H1 (cell line): ENCODE results near the gene KLK1. TPM values are rescaled to one million over a fixed set of nuclear protein-coding genes. Genes with fewer than 3 reads are reported as not detected.

ENCODE experiments used
- CTCF ChIA-PET: fragments of 300-600 bp; sonication (Branson Sonifier 250); formaldehyde crosslinking; loops from one replicate; lab custom pipeline; 2021; ENCODE audit not compliant: partially characterized antibody; lab: Charles Lee
- POLR2A ChIA-PET: fragments of 300-600 bp; sonication (Branson Sonifier 250); formaldehyde crosslinking; loops from one replicate; lab custom pipeline; 2021; ENCODE audit warnings: inconsistent platforms; ENCODE audit not compliant: partially characterized antibody; lab: Charles Lee
- DNase-seq, 2 experiments: peaks; one replicate each; pipeline versions ENCODE4 v3.0.0 to v3.0.0-alpha.2; 2010 to 2022; ENCODE audit warnings: low spot score in 2 of 2, low read depth in 1 of 2, mixed read lengths in 1 of 2
- FAIRE-seq: peaks from 2 replicates; lab custom pipeline; 2011; peaks lifted over from hg19 to GRCh38; lab: Jason Lieb, UNC
- H2AFZ ChIP-seq: 2 replicates; pipeline ENCODE4 v1.8.1; 2012; ENCODE audit warnings: low read length, inconsistent platforms
- H2AK5ac ChIP-seq: 2 replicates; pipeline ENCODE4 v1.6.1; 2013; ENCODE audit warnings: low read depth, low read length
- H2BK120ac ChIP-seq: replicated peaks from 2 replicates; pipeline ENCODE3; 2013; ENCODE audit warnings: low read depth, low read length, inconsistent platforms
- H2BK12ac ChIP-seq: 2 replicates; pipeline ENCODE4 v1.6.1; 2013; ENCODE audit warnings: low read depth, low read length
- H2BK15ac ChIP-seq: 2 replicates; pipeline ENCODE4 v1.6.1; 2013; ENCODE audit warnings: low read length
- H2BK20ac ChIP-seq: 2 replicates; pipeline ENCODE4 v1.6.1; 2013; ENCODE audit warnings: low read length
- H2BK5ac ChIP-seq: 2 replicates; pipeline ENCODE4 v1.6.1; 2013; ENCODE audit warnings: low read depth, low read length
- H3K14ac ChIP-seq: 2 replicates; pipeline ENCODE4 v1.6.1; 2013; ENCODE audit warnings: inconsistent platforms; ENCODE audit not compliant: insufficient read length
- H3K18ac ChIP-seq: 2 replicates; pipeline ENCODE4 v1.6.1; 2013; ENCODE audit warnings: low read length; ENCODE audit errors: extremely low read depth
- H3K23ac ChIP-seq: 2 replicates; pipeline ENCODE4 v1.6.1; 2013; ENCODE audit warnings: inconsistent platforms; ENCODE audit not compliant: insufficient read length
- H3K23me2 ChIP-seq: 2 replicates; pipeline ENCODE4 v1.6.1; 2013; ENCODE audit warnings: low read depth, low read length
- H3K27ac ChIP-seq: 2 replicates; pipeline ENCODE4 v1.6.1; 2011; ENCODE audit warnings: low read depth, low read length, inconsistent platforms
- H3K27me3 ChIP-seq, 4 experiments: replicated peaks in 1 of 4; 1 replicate in 1 of 4; 2 replicates in 3 of 4; pipeline versions ENCODE4 v1.6.1 to v1.8.1; 2011 to 2013; ENCODE audit warnings: low read length in 3 of 4, mild to moderate bottlenecking in 3 of 4, inconsistent platforms in 2 of 4, mixed read lengths in 2 of 4, moderate library complexity in 1 of 4; ENCODE audit not compliant: control insufficient read depth in 3 of 4, insufficient read depth in 3 of 4; ENCODE audit errors: extremely low read depth in 1 of 4
- H3K36me3 ChIP-seq, 4 experiments: 2 replicates each; pipeline versions ENCODE4 v1.6.1 to v1.8.1; 2011 to 2013; ENCODE audit warnings: mild to moderate bottlenecking in 4 of 4, low read length in 3 of 4, moderate library complexity in 2 of 4, control low read depth in 1 of 4, inconsistent platforms in 1 of 4; ENCODE audit not compliant: insufficient read depth in 4 of 4, control insufficient read depth in 2 of 4
- H3K4ac ChIP-seq: replicated peaks from 2 replicates; pipeline ENCODE3; 2013; ENCODE audit warnings: low read length, low read depth, mixed read lengths, inconsistent platforms; ENCODE audit not compliant: insufficient read length
- H3K4me1 ChIP-seq, 4 experiments: replicated peaks in 1 of 4; 1 replicate in 1 of 4; 2 replicates in 3 of 4; pipeline versions ENCODE4 v1.6.1 to v1.8.1; 2011 to 2013; ENCODE audit warnings: low read length in 3 of 4, inconsistent platforms in 2 of 4, mixed read lengths in 1 of 4; ENCODE audit not compliant: insufficient read depth in 4 of 4, control insufficient read depth in 3 of 4
- H3K4me2 ChIP-seq, 2 experiments: 2 replicates each; pipeline versions ENCODE4 v1.6.1 to v1.8.1; 2011 to 2013; ENCODE audit warnings: low read depth in 2 of 2, low read length in 2 of 2, control low read depth in 1 of 2, inconsistent platforms in 1 of 2, mild to moderate bottlenecking in 1 of 2; ENCODE audit not compliant: insufficient read depth in 1 of 2
- H3K4me3 ChIP-seq, 4 experiments: fragments of 200-600, 300-600 bp in 1 of 4; sonication (generic), shearing (Covaris generic), sonication (Bioruptor Twin) in 1 of 4; 2 replicates each; pipeline versions ENCODE4 v1.5.1 to v1.8.1; 2011 to 2016; ENCODE audit warnings: low read length in 4 of 4, low read depth in 3 of 4, control low read depth in 2 of 4, inconsistent platforms in 2 of 4, mild to moderate bottlenecking in 2 of 4, mixed read lengths in 1 of 4, moderate library complexity in 1 of 4; ENCODE audit not compliant: insufficient read depth in 2 of 4; ENCODE audit errors: extremely low read depth in 1 of 4
- H3K56ac ChIP-seq: replicated peaks from 2 replicates; pipeline ENCODE3; 2013; ENCODE audit warnings: low read depth, mild to moderate bottlenecking, mixed read lengths, low read length, inconsistent platforms; ENCODE audit not compliant: insufficient read length
- H3K79me1 ChIP-seq: 2 replicates; pipeline ENCODE4 v1.6.1; 2013; ENCODE audit warnings: low read depth, low read length, control low read depth
- H3K79me2 ChIP-seq, 2 experiments: 2 replicates each; pipeline versions ENCODE4 v1.6.1 to v1.8.1; 2012 to 2013; ENCODE audit warnings: low read length in 2 of 2, mild to moderate bottlenecking in 2 of 2, inconsistent platforms in 1 of 2; ENCODE audit not compliant: insufficient read depth in 2 of 2, control insufficient read depth in 1 of 2
- H3K9ac ChIP-seq, 4 experiments: replicated peaks in 1 of 4; 1 replicate in 1 of 4; 2 replicates in 3 of 4; pipeline versions ENCODE4 v1.6.1 to v1.8.1; 2011 to 2013; ENCODE audit warnings: low read depth in 3 of 4, low read length in 3 of 4, control low read depth in 2 of 4, mild to moderate bottlenecking in 2 of 4, moderate library complexity in 2 of 4, inconsistent platforms in 1 of 4; ENCODE audit errors: extremely low read depth in 1 of 4
- H3K9me3 ChIP-seq, 2 experiments: 2 replicates each; pipeline versions ENCODE4 v1.6.1 to v1.8.1; 2012 to 2013; ENCODE audit warnings: mild to moderate bottlenecking in 2 of 2, moderate library complexity in 2 of 2, control low read depth in 1 of 2, inconsistent platforms in 1 of 2, low read depth in 1 of 2, low read length in 1 of 2, mixed read lengths in 1 of 2; ENCODE audit not compliant: insufficient read depth in 2 of 2
- H4K20me1 ChIP-seq, 2 experiments: replicated peaks in 1 of 2; 2 replicates each; pipeline versions ENCODE3 to v1.8.1; 2011 to 2013; ENCODE audit warnings: inconsistent platforms in 2 of 2, low read length in 2 of 2, mild to moderate bottlenecking in 1 of 2; ENCODE audit not compliant: insufficient read depth in 2 of 2, control insufficient read depth in 1 of 2
- H4K5ac ChIP-seq: 2 replicates; pipeline ENCODE4 v1.6.1; 2013; ENCODE audit warnings: low read length, low read depth, mixed read lengths, inconsistent platforms; ENCODE audit not compliant: insufficient read length
- H4K8ac ChIP-seq: 2 replicates; pipeline ENCODE4 v1.8.0; 2013; ENCODE audit warnings: mild to moderate bottlenecking, moderate library complexity, low read length, inconsistent platforms; ENCODE audit not compliant: insufficient read depth; ENCODE audit errors: extremely low read depth
- H4K91ac ChIP-seq: replicated peaks from 2 replicates; pipeline ENCODE3; 2013; ENCODE audit warnings: low read length, mixed read lengths, inconsistent platforms; ENCODE audit not compliant: insufficient read length
- TBP ChIP-seq: IDR thresholded peaks from 2 replicates; pipeline ENCODE4 v1.6.1; 2011; ENCODE audit warnings: low read depth, low read length, improper control_type of control experiment
- WGBS, 2 experiments: shearing (Covaris generic) in 1 of 2; methylation state at CpG; one replicate each; pipeline versions ENCODE4 v1.1.6 to v1.1.7; 2013 to 2015; ENCODE audit warnings: low lambda C conversion rate in 2 of 2, mixed read lengths in 2 of 2, inconsistent platforms in 1 of 2, low coverage in 1 of 2, missing lambda C conversion rate in 1 of 2; ENCODE audit not compliant: insufficient replicate concordance in 2 of 2, insufficient coverage in 1 of 2, insufficient read length in 1 of 2; ENCODE audit errors: extremely low coverage in 1 of 2, missing lambda C conversion rate in 1 of 2; 5-methylcytosine and 5-hydroxymethylcytosine counted together
- polyA plus RNA-seq, 7 experiments: library from polyadenylated mRNA; depleted of rRNA in 3 of 7; stranded (reverse) in 5 of 7; unstranded in 2 of 7; fragments of >200 nt in 5 of 7; fragments of 200-250 nt in 2 of 7; gene quantifications; 1 replicate in 5 of 7; 2 replicates in 1 of 7; 4 replicates in 1 of 7; pipeline versions ENCODE4 v1.2.1 to v1.2.3, GENCODE V29; 2011 to 2013; ENCODE audit warnings: missing spikeins in 2 of 7, mixed read lengths in 2 of 7
- total RNA-seq: library from RNA; stranded (reverse); fragmentation: NEBNext Ultra II Directional; extraction: Animal tissue kit (Norgen Biotek cat#: 25700); gene quantifications from 2 replicates; pipeline ENCODE4 v1.2.1, GENCODE V29; 2021
- TF ChIP-seq, protein P1 (sequence below): IDR thresholded peaks from 2 replicates; pipeline ENCODE4 v1.6.1; 2012; ENCODE audit warnings: inconsistent platforms

Gene KLK1
- total and polyA plus RNA-seq, 2 of the 8 experiments (the other 6 are each of a cell fraction or from before 2014, with no cell fraction given), result 3.4 to 4.0 TPM

DNA sequence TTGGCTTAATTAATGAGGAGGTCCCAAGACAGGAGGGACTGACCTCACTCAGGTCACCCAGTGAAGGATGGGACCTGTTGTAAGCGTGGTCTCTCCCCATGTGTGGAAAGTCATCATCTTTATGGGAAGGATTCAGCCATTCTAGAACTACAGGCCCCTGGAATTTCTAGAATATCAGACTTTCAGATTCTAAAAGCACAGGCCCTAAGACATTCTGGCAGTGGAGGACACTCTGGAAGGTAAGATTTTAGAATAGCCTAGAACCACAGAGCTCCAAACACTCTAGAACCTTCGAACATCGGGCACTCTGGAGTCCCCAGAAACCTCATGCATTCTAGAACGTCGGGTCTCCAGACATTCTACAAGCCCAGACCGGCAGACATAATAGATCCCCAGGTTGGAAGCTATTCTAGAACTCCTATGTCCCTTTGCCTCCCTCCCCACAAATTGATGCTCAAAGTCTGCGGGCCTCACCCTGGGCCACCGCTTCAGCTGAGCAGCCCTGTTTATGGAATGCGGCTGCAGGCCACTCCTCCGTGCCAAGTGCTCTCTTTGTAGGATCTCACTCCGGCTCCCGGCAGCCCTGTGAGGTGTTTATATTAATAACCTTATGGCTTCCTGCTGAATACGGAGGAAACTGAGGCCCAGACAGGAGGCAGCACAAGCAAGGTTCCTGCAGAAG, 11.7 kb upstream of the KLK1 start:
- Histone ChIP-seq H3K27me3 (peaks cover 0 to 22% (median 7%) of the 10 kb centered on the region in 4 experiments; a peak in 6 of 7 replicates), H3K36me3 (no peaks in the 10 kb centered on the region)
- TF ChIP-seq, protein P1, sequence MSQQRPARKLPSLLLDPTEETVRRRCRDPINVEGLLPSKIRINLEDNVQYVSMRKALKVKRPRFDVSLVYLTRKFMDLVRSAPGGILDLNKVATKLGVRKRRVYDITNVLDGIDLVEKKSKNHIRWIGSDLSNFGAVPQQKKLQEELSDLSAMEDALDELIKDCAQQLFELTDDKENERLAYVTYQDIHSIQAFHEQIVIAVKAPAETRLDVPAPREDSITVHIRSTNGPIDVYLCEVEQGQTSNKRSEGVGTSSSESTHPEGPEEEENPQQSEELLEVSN, result 0 out of 2 replicates have a peak, but pooled peaks have one; percentile 21
- TF ChIP-seq TBP, result no peak
- TF ChIP-seq, all 59 proteins: peak for 1
- Histone ChIP-seq H4K8ac (no peak overlapping the region), H3K14ac (no peak overlapping the region), H2BK12ac (0 out of 2 replicates have a peak overlapping the region, but pooled peaks have one; percentile 11), H3K79me2 (no peaks in the 10 kb centered on the region), H4K20me1 (no peaks in the 10 kb centered on the region), H2BK20ac (no peak overlapping the region), H2AFZ (peak overlapping the region; percentile 95), H3K9ac (peak overlapping the region in 3 of 4 experiments; percentile 15 to 53 (median 40); a peak in 4 of 7 replicates), H3K56ac (peak overlapping the region; percentile 20), H3K27ac (no peak overlapping the region), H3K4me2 (peak overlapping the region; percentile 80), H3K18ac (peak overlapping the region; percentile 97), H2BK15ac (no peak overlapping the region; the same call in 1 of the 2 replicates), H2AK5ac (no peak overlapping the region), H3K4me1 (peaks cover 0 to 7% (median 2%) of the 10 kb centered on the region in 4 experiments; a peak in 3 of 7 replicates), H3K4me3 (peak overlapping the region; percentile 59 to 76 (median 64)), H3K79me1 (no peaks in the 10 kb centered on the region), H3K9me3 (no peaks in the 10 kb centered on the region), H2BK120ac (no peak overlapping the region), H4K91ac (no peak overlapping the region), H3K23ac (no peak overlapping the region), H3K4ac (no peak overlapping the region), H3K23me2 (peaks cover 8% of the 10 kb centered on the region; the same call in 1 of the 2 replicates), H4K5ac (no peak overlapping the region), H2BK5ac (peak overlapping the region; percentile 32; the same call in 1 of the 2 replicates)
- ChIA-PET CTCF (interaction anchor here (1.0 kb wide), 1 partner anchor 36 kb away, joined by 3 read pairs; no protein-coding TSS in a partner anchor), POLR2A (interaction anchor here (0.8 to 2.0 kb wide), 4 partner anchors 31 to 74 kb away, joined by 3 to 10 read pairs (median 3); no protein-coding TSS in a partner anchor)
- FAIRE-seq (no peak), DNase-seq (no peak)
- WGBS, 2 experiments, result 45% methylated on average over 13 of the region's 13 CpGs; no CpG with 5 or more reads in 1 of the 2 experiments
